HG03066 (cell line): ENCODE measurements around the gene PRAMEF15.
"Not testable (repeated sequence)": the region's sequence is repeated elsewhere in the genome, so short reads cannot be mapped to it uniquely, and the experiment has no call there.

Experiments used
- ATAC-seq: cut with Tn5 transposase; IDR thresholded peaks from one replicate; pipeline ENCODE4 v1.9.1; 2021; ENCODE audit warnings: low read depth; ENCODE audit not compliant: unreplicated experiment

PRAMEF15 gene

GRCh38 chr1:13315281-13315680, at the start of gene PRAMEF15:
TSS of gene PRAMEF15 (plus strand) at chr1:13315581. CDS start at chr1:13318408, 2,827 bp downstream.
- ATAC-seq, result not testable (repeated sequence)

GRCh38 chr1:13277016-13277415, 38.4 kb upstream of the PRAMEF15 start:
- not testable (repeated sequence) for ATAC-seq

- not testable (repeated sequence) for ATAC-seq
Observed at GRCh38 chr1:13279617-13280016, 35.8 kb upstream of the PRAMEF15 start.

GRCh38 chr1:13285037-13285436, 30.3 kb upstream of the PRAMEF15 start, which contains the start of gene PRAMEF8:
TSS of gene PRAMEF8 (minus strand) at chr1:13285137. CDS start at chr1:13284091, 1,046 bp downstream.
- not testable (repeated sequence) for ATAC-seq

- ATAC-seq, result not testable (repeated sequence)
Observed at GRCh38 chr1:13289030-13289429, 26.4 kb upstream of the PRAMEF15 start.

- ATAC-seq, result not testable (repeated sequence)
Observed at GRCh38 chr1:13297216-13297931, 18.0 kb upstream of the PRAMEF15 start.

GRCh38 chr1:13298699-13299098, 16.7 kb upstream of the PRAMEF15 start:
- ATAC-seq, result not testable (repeated sequence)

- ATAC-seq, result not testable (repeated sequence)
Observed at GRCh38 chr1:13302197-13302596, 13.2 kb upstream of the PRAMEF15 start.

- ATAC-seq, result not testable (repeated sequence)
Observed at GRCh38 chr1:13303239-13303638, 12.1 kb upstream of the PRAMEF15 start, which contains the start of gene PRAMEF33. TSS of gene PRAMEF33 (plus strand) at chr1:13303539. CDS start at chr1:13305955, 2,416 bp downstream.

GRCh38 chr1:13342496-13342895, 27.1 kb downstream of the PRAMEF15 start:
- not testable (repeated sequence) for ATAC-seq

- not testable (repeated sequence) for ATAC-seq
Observed at GRCh38 chr1:13347034-13347433, 31.7 kb downstream of the PRAMEF15 start, which contains the start of gene PRAMEF14. TSS of gene PRAMEF14 (minus strand) at chr1:13347134. CDS start at chr1:13345314, 1,820 bp downstream.

- ATAC-seq, result not testable (repeated sequence)
Observed at GRCh38 chr1:13353476-13353875, 38.1 kb downstream of the PRAMEF15 start.

- ATAC-seq, result not testable (repeated sequence)
Observed at GRCh38 chr1:13354475-13354874, 39.1 kb downstream of the PRAMEF15 start.

GRCh38 chr1:13356774-13357173, 41.4 kb downstream of the PRAMEF15 start:
- not testable (repeated sequence) for ATAC-seq

- ATAC-seq, result not testable (repeated sequence)
Observed at GRCh38 chr1:13362364-13362763, 47.0 kb downstream of the PRAMEF15 start.

- ATAC-seq, result not testable (repeated sequence)
Observed at GRCh38 chr1:13364928-13365327, 49.5 kb downstream of the PRAMEF15 start.

GRCh38 chr1:13366536-13366935, 51.2 kb downstream of the PRAMEF15 start:
- not testable (repeated sequence) for ATAC-seq

GRCh38 chr1:13368544-13368943, 53.2 kb downstream of the PRAMEF15 start:
- not testable (repeated sequence) for ATAC-seq
